SK-N-SH treated with all-trans-retinoic acid at 6 μM for 48 hours (cell line): Measurements from ENCODE around the gene SEMA5A.
A peak's percentile ranks its signal among the peaks of the same experiment; 100 is the strongest.

Experiments used
- ATAC-seq: fragments of 200-7000 bp; cut with Tn5 transposase; 3 replicates; pipeline ENCODE4 v1.9.1; 2020; ENCODE audit warnings: mild to moderate bottlenecking, moderate library complexity
- ARNTL ChIP-seq: fragments of 450-650 bp; formaldehyde crosslinking; IDR thresholded peaks from 2 replicates; pipeline ENCODE4 v1.5.0; 2020; ENCODE audit warnings: low read depth, mild to moderate bottlenecking, moderate library complexity, borderline replicate concordance
- BACH2 ChIP-seq: fragments of 250-450 bp; sonication (Bioruptor Pico); IDR thresholded peaks from 2 replicates; pipeline ENCODE4 v1.9.0; 2021; ENCODE audit warnings: mild to moderate bottlenecking, borderline replicate concordance
- CREB5 ChIP-seq: fragments of 250-450 bp; sonication (Bioruptor Pico); IDR thresholded peaks from 2 replicates; pipeline ENCODE4 v1.5.1; 2020; ENCODE audit warnings: low read depth, mild to moderate bottlenecking, moderate library complexity
- CSRNP3 ChIP-seq: fragments of 250-450 bp; sonication (Bioruptor Pico); IDR thresholded peaks from 2 replicates; pipeline ENCODE4 v1.5.1; 2021; ENCODE audit warnings: mild to moderate bottlenecking, moderate library complexity
- ESRRG ChIP-seq: fragments of 250-450 bp; sonication (Bioruptor Pico); IDR thresholded peaks from 2 replicates; pipeline ENCODE4 v1.6.1; 2021; ENCODE audit warnings: mild to moderate bottlenecking
- GLIS3 ChIP-seq: fragments of 250-450 bp; sonication (Bioruptor Pico); IDR thresholded peaks from 2 replicates; pipeline ENCODE4 v1.5.0; 2020; ENCODE audit warnings: mild to moderate bottlenecking, moderate library complexity
- ISL1 ChIP-seq: fragments of 250-450 bp; sonication (Bioruptor Pico); IDR thresholded peaks from 2 replicates; pipeline ENCODE4 v2.1.2; 2022; ENCODE audit warnings: mild to moderate bottlenecking, moderate library complexity
- OSR1 ChIP-seq: fragments of 250-450 bp; sonication (Bioruptor Pico); IDR thresholded peaks from 2 replicates; pipeline ENCODE4 v1.8.0; 2022; ENCODE audit warnings: moderate library complexity, mild to moderate bottlenecking, inconsistent platforms
- RARB ChIP-seq: fragments of 250-450 bp; sonication (Bioruptor Pico); IDR thresholded peaks from 2 replicates; pipeline ENCODE4 v1.8.0; 2021; ENCODE audit warnings: mild to moderate bottlenecking, moderate library complexity
- SNAI2 ChIP-seq: fragments of 250-450 bp; sonication (Bioruptor Pico); IDR thresholded peaks from 2 replicates; pipeline ENCODE4 v1.5.0; 2020; ENCODE audit warnings: mild to moderate bottlenecking, moderate library complexity
- TCF4 ChIP-seq: fragments of 250-450 bp; sonication (Bioruptor Pico); IDR thresholded peaks from 2 replicates; pipeline ENCODE4 v1.8.0; 2021; ENCODE audit warnings: mild to moderate bottlenecking, moderate library complexity, borderline replicate concordance
- TOX ChIP-seq: fragments of 250-450 bp; sonication (Bioruptor Pico); IDR thresholded peaks from 2 replicates; pipeline ENCODE4 v1.8.0; 2021; ENCODE audit warnings: mild to moderate bottlenecking, moderate library complexity, borderline replicate concordance
- ZC3H10 ChIP-seq: fragments of 250-450 bp; sonication (Bioruptor Pico); IDR thresholded peaks from 2 replicates; pipeline ENCODE4 v1.5.1; 2021; ENCODE audit warnings: mild to moderate bottlenecking, moderate library complexity
- ZFP3 ChIP-seq: fragments of 250-450 bp; sonication (Bioruptor Pico); IDR thresholded peaks from 2 replicates; pipeline ENCODE4 v1.5.0; 2020; ENCODE audit warnings: mild to moderate bottlenecking, moderate library complexity
- ZFP30 ChIP-seq: fragments of 450-650 bp; formaldehyde crosslinking; IDR thresholded peaks from 2 replicates; pipeline ENCODE4 v1.5.0; 2022; ENCODE audit warnings: mild to moderate bottlenecking, moderate library complexity
- ZNF565 ChIP-seq: fragments of 450-650 bp; formaldehyde crosslinking; conservative IDR thresholded peaks from 2 replicates; pipeline ENCODE4 v1.5.0; 2020; ENCODE audit warnings: low read depth, mild to moderate bottlenecking, moderate library complexity
- ZNF70 ChIP-seq: fragments of 450-650 bp; formaldehyde crosslinking; IDR thresholded peaks from 2 replicates; pipeline ENCODE4 v1.5.0; 2020; ENCODE audit warnings: mild to moderate bottlenecking, moderate library complexity
- ZNF8 ChIP-seq: fragments of 450-650 bp; formaldehyde crosslinking; IDR thresholded peaks from 2 replicates; pipeline ENCODE4 v1.5.0; 2020; ENCODE audit warnings: mild to moderate bottlenecking, moderate library complexity
- TF ChIP-seq, protein P1 (sequence below): fragments of 250-450 bp; sonication (Bioruptor Pico); IDR thresholded peaks from 2 replicates; pipeline ENCODE4 v1.8.0; 2020; ENCODE audit warnings: mild to moderate bottlenecking, moderate library complexity, borderline replicate concordance

The SEMA5A gene

DNA sequence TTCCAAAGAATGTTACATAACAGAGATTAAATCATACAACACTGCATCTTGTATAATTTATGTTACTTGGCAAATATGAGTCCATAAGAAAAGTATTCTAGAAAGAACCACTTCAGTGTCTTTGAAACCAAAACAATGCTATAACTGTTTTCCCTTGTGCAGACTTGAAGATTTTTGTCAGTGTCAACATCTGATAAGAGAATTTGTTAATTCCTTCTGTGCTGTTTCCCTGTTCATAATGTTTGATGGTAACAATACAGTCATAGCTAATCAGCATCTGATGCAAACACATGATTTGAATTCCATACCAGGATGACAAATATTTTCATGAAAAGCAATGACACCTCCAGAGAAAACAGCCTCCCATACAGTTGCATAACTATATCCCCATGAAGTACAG is 306.8 kb downstream of the SEMA5A start:
- TF ChIP-seq GLIS3 (CRISPR knock-in tag) (no peak), TCF4 (CRISPR knock-in tag) (no peak), ISL1 (peak; percentile 39; the same call in 1 of the 2 replicates), BACH2 (CRISPR knock-in tag) (no peak)
- ATAC-seq, result no peak; the same call in 2 of the 3 replicates

DNA sequence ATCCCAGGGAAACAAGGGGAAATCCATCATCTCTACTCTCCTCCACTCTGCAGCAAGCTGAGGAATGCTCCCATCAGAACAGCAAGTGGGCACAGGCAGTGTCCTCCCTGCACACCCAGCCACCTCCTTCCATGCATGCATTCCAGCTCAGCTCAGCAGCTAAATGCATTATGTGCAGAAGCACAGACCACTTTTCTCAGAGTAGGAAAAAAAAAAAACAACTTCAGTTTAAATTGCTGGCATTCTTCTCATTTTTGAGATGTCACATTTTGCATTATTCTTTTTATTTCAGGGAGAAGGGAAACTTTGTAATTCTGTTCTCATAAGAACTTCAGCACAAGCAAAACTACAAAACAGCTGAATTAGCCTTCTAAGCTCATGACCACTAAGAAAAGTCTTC is 312.2 kb downstream of the SEMA5A start:
- no peak for TF ChIP-seq ZFP3 (CRISPR knock-in tag)
- no peak for TF ChIP-seq ZC3H10
- TF ChIP-seq ISL1, result peak; percentile 81
- ATAC-seq, result peak; percentile 92

DNA sequence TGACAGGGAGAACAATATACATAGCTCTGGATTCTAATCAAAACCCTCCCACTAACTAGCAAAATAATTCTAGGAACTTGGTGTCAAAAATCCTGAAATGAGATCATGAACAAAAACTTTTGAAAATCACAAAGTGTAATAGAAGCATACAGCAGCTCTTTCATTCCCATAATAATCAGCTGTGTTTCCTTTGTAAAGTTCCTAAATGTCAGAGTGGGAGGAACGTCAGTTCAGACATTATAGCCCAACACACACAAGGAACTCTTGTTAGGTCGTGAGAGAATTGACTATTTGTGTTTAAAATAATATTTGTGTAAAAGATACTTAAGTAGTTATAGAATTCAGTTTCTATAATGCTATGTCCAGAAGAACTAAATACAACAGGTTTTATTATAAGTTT is 312.8 kb downstream of the SEMA5A start:
- ATAC-seq, result no peak
- TF ChIP-seq GLIS3 (CRISPR knock-in tag), result no peak
- TF ChIP-seq, protein P1, sequence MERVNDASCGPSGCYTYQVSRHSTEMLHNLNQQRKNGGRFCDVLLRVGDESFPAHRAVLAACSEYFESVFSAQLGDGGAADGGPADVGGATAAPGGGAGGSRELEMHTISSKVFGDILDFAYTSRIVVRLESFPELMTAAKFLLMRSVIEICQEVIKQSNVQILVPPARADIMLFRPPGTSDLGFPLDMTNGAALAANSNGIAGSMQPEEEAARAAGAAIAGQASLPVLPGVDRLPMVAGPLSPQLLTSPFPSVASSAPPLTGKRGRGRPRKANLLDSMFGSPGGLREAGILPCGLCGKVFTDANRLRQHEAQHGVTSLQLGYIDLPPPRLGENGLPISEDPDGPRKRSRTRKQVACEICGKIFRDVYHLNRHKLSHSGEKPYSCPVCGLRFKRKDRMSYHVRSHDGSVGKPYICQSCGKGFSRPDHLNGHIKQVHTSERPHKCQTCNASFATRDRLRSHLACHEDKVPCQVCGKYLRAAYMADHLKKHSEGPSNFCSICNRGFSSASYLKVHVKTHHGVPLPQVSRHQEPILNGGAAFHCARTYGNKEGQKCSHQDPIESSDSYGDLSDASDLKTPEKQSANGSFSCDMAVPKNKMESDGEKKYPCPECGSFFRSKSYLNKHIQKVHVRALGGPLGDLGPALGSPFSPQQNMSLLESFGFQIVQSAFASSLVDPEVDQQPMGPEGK (CRISPR knock-in tag), result no peak
- TF ChIP-seq CREB5 (CRISPR knock-in tag), result no peak

DNA sequence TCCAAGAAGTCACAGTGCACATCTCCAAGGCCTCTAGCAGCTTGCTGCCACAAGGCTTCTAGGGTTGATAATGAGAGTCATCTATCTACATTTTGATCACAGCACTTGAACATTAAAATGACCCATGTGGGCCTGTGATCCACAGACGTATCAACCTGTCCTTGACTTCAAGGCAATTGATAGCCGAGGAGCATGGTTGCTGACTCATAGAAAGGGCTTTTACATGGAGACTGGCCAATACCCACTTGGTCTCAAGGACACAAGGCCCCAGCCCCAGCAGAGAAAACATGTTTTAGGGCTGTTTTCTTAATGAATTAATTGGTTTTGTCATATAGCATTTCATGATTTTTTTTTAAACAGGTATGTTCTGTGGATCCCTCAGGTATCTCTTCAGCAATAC is 314.0 kb downstream of the SEMA5A start:
- no peak for TF ChIP-seq ZNF8 (CRISPR knock-in tag)
- no peak for TF ChIP-seq ZC3H10
- no peak for TF ChIP-seq ARNTL (CRISPR knock-in tag)
- no peak for TF ChIP-seq ZNF70 (CRISPR knock-in tag)
- no peak for ATAC-seq

GRCh38 chr5:9230355-9230754 is 315.5 kb downstream of the SEMA5A start:
- ATAC-seq, result no peak
- TF ChIP-seq ZFP30 (CRISPR knock-in tag), result no peak
- TF ChIP-seq TCF4 (CRISPR knock-in tag), result no peak
- no peak for TF ChIP-seq SNAI2 (CRISPR knock-in tag)
- TF ChIP-seq OSR1 (CRISPR knock-in tag), result no peak
- no peak for TF ChIP-seq ZNF8 (CRISPR knock-in tag)
- no peak for TF ChIP-seq ZNF565 (CRISPR knock-in tag)
- TF ChIP-seq ISL1, result no peak
- no peak for TF ChIP-seq ESRRG (CRISPR knock-in tag)
- no peak for TF ChIP-seq BACH2 (CRISPR knock-in tag)
- TF ChIP-seq RARB, result no peak
- TF ChIP-seq, all 23 proteins: peak for 0

- TF ChIP-seq ZFP30 (CRISPR knock-in tag) (no peak), CREB5 (CRISPR knock-in tag) (no peak), ZC3H10 (no peak), BACH2 (CRISPR knock-in tag) (no peak), TOX (CRISPR knock-in tag) (no peak), ESRRG (CRISPR knock-in tag) (no peak), SNAI2 (CRISPR knock-in tag) (no peak), ZNF565 (CRISPR knock-in tag) (no peak), TCF4 (CRISPR knock-in tag) (no peak), CSRNP3 (CRISPR knock-in tag) (no peak), ISL1 (no peak)
- TF ChIP-seq, protein P1 (CRISPR knock-in tag), result no peak
- ATAC-seq, result no peak
Measured at GRCh38 chr5:9226016-9226536, 319.8 kb downstream of the SEMA5A start.
